ENCODE results near the gene CENPL.
"Not testable (repeated sequence)": the region's sequence is repeated elsewhere in the genome, so short reads cannot be mapped to it uniquely, and the experiment has no call there.

CENPL gene

GRCh38 chr1:173856014-173856413, 31.3 kb upstream of the CENPL start:
- Histone ChIP-seq H3K9me3 (ENCODE audit: control insufficient read depth in 1 of 2, low read length in 2 of 2) (no peaks in the 10 kb centered on the region), H3K36me3 (ENCODE audit: control insufficient read depth in 1 of 2, insufficient read depth in 2 of 2, low read length in 2 of 2) (peaks cover 19 to 23% of the 10 kb centered on the region in 2 donors), H3K4me3 (ENCODE audit: low read depth in 1 of 2, low read length in 2 of 2) (no peak overlapping the region), H3K27ac (ENCODE audit: low read length) (no peak overlapping the region), H3K4me1 (ENCODE audit: control insufficient read depth in 1 of 2, insufficient read depth in 2 of 2, low read length in 2 of 2) (no peaks in the 10 kb centered on the region), H3K27me3 (ENCODE audit: low read depth, low read length) (no peaks in the 10 kb centered on the region)

DNA sequence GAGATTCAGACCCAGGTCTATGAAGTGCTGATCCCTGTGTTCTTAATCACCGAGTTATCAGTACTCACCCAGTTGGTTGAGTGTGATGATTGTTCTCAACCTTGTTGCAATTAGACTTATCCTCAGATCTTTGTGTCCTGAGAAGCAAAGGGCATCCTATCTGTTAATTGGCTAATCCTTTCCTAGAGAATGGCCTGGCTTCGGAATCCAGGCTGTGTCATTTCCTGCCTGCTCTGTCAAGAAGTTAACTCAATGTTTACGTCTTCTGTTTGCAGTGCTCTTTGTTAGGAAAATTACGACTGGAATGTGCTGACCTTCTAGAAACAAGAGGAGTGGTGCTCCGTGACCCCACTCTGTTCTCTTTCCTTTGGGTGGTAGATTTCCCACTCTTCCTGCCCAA, 28.4 kb upstream of the CENPL start:
- Histone ChIP-seq H3K27me3 (ENCODE audit: low read depth, low read length) (no peaks in the 10 kb centered on the region), H3K9me3 (ENCODE audit: control insufficient read depth in 1 of 2, low read length in 2 of 2) (no peaks in the 10 kb centered on the region), H3K4me1 (ENCODE audit: control insufficient read depth in 1 of 2, insufficient read depth in 2 of 2, low read length in 2 of 2) (no peaks in the 10 kb centered on the region), H3K36me3 (ENCODE audit: control insufficient read depth in 1 of 2, insufficient read depth in 2 of 2, low read length in 2 of 2) (peaks cover 21 to 28% of the 10 kb centered on the region in 2 donors), H3K4me3 (ENCODE audit: low read depth in 1 of 2, low read length in 2 of 2) (no peak overlapping the region), H3K27ac (ENCODE audit: low read length) (no peak overlapping the region)

- Histone ChIP-seq H3K27me3 (ENCODE audit: low read depth, low read length) (no peaks in the 10 kb centered on the region), H3K27ac (ENCODE audit: low read length) (no peak overlapping the region), H3K4me1 (ENCODE audit: control insufficient read depth in 1 of 2, insufficient read depth in 2 of 2, low read length in 2 of 2) (no peaks in the 10 kb centered on the region), H3K9me3 (ENCODE audit: control insufficient read depth in 1 of 2, low read length in 2 of 2) (no peaks in the 10 kb centered on the region), H3K4me3 (ENCODE audit: low read depth in 1 of 2, low read length in 2 of 2) (no peak overlapping the region), H3K36me3 (ENCODE audit: control insufficient read depth in 1 of 2, insufficient read depth in 2 of 2, low read length in 2 of 2) (peaks cover 12 to 18% of the 10 kb centered on the region in 2 donors)
These were observed 27.4 kb upstream of the CENPL start for GRCh38 chr1:173852105-173852504.

GRCh38 chr1:173832748-173833147, 8.1 kb upstream of the CENPL start:
- Histone ChIP-seq H3K36me3 (ENCODE audit: control insufficient read depth in 1 of 2, insufficient read depth in 2 of 2, low read length in 2 of 2) (peaks cover 18 to 43% of the 10 kb centered on the region in 2 donors), H3K9me3 (ENCODE audit: control insufficient read depth in 1 of 2, low read length in 2 of 2) (no peaks in the 10 kb centered on the region), H3K4me1 (ENCODE audit: control insufficient read depth in 1 of 2, insufficient read depth in 2 of 2, low read length in 2 of 2) (no peaks in the 10 kb centered on the region), H3K4me3 (ENCODE audit: low read depth in 1 of 2, low read length in 2 of 2) (no peak overlapping the region), H3K27ac (ENCODE audit: low read length) (no peak overlapping the region), H3K27me3 (ENCODE audit: low read depth, low read length) (no peaks in the 10 kb centered on the region)

DNA sequence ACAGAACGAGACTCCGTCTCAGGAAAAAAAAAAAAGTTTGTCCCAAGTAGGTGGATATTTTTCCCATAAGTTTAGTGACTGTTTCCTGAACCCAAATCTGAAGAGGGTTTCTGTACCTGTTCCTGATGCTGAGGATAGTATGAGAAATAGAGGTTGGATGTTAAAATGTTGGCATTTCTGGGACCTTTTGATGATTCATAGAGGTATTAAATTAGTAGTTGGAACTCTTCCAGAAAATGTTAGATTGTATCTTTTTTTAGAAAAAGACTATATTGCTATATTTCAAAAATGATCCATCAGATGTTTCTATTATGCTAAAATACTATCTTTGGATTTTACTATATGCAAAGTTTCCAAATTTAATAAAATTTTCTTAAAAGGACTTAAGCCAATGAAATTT, 2.9 kb upstream of the CENPL start:
- Histone ChIP-seq H3K27ac (ENCODE audit: low read length) (no peak overlapping the region), H3K36me3 (ENCODE audit: control insufficient read depth in 1 of 2, insufficient read depth in 2 of 2, low read length in 2 of 2) (peaks cover 5 to 26% of the 10 kb centered on the region in 2 donors), H3K4me1 (ENCODE audit: control insufficient read depth in 1 of 2, insufficient read depth in 2 of 2, low read length in 2 of 2) (peaks cover 9 to 11% of the 10 kb centered on the region in 2 donors), H3K4me3 (ENCODE audit: low read depth in 1 of 2, low read length in 2 of 2) (no peak overlapping the region), H3K27me3 (ENCODE audit: low read depth, low read length) (no peaks in the 10 kb centered on the region), H3K9me3 (ENCODE audit: control insufficient read depth in 1 of 2, low read length in 2 of 2) (no peaks in the 10 kb centered on the region)

DNA sequence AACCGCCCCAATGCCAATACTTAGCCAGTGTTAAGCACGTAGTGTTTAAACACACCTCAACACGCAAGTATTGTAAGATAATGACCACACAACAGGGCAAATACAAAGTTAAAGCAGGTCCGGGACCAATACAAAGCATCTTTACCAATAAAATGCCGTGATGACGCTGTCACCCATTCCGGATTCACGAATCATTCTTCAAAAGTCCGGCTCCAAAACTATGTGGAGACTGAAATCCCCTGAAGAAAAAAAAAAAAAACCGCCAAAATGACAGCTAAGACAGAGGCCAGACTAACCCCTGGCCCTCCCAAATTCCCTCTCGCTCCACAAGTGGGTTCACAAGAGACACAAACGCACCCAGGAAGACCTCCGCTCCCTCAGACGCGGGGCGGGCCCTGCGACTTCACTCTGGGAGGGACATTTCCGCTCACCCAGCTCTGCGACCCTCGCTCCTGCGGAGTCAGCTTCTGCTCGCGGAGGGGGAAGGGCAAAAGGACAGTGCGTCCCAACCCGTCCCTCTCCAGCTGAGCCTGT, 835 bp downstream of the CENPL start:
- Histone ChIP-seq H3K36me3 (ENCODE audit: control insufficient read depth in 1 of 2, insufficient read depth in 2 of 2, low read length in 2 of 2) (peaks cover 0 to 9% of the 10 kb centered on the region in 2 donors), H3K4me3 (ENCODE audit: low read depth in 1 of 2, low read length in 2 of 2) (peak overlapping the region; percentile 84 to 96), H3K9me3 (ENCODE audit: control insufficient read depth in 1 of 2, low read length in 2 of 2) (no peaks in the 10 kb centered on the region), H3K27ac (ENCODE audit: low read length) (peak overlapping the region; percentile 90), H3K27me3 (ENCODE audit: low read depth, low read length) (no peaks in the 10 kb centered on the region), H3K4me1 (ENCODE audit: control insufficient read depth in 1 of 2, insufficient read depth in 2 of 2, low read length in 2 of 2) (peaks cover 9 to 11% of the 10 kb centered on the region in 2 donors)

DNA sequence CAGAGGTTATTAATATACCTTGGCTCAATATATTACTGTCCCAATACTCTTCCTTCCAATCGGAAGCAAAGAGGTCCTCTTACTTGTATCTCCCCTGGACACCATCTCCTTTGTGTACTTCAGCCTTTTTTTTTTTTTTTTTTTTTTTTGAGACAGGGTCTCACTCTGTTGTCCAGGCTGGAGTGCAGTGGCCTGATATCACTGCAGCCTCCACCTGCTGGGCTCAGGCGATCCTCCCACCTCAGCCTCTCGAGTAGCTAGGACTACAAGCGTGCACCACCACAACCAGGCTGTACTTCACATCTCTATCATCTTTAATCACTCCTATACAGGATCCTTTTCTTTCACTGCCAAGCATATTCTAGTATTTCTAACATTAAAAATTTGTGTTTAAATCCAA, 3.0 kb downstream of the CENPL start:
- peaks cover 9 to 11% of the 10 kb centered on the region in 2 donors for H3K4me1 ChIP-seq (ENCODE audit: control insufficient read depth in 1 of 2, insufficient read depth in 2 of 2, low read length in 2 of 2)
- peaks cover 0 to 9% of the 10 kb centered on the region in 2 donors for H3K36me3 ChIP-seq (ENCODE audit: control insufficient read depth in 1 of 2, insufficient read depth in 2 of 2, low read length in 2 of 2)
- H3K4me3 ChIP-seq (ENCODE audit: low read depth in 1 of 2, low read length in 2 of 2), result no peak overlapping the region
- H3K27ac ChIP-seq (ENCODE audit: low read length), result no peak overlapping the region
- H3K9me3 ChIP-seq (ENCODE audit: control insufficient read depth in 1 of 2, low read length in 2 of 2), result no peaks in the 10 kb centered on the region
- no peaks in the 10 kb centered on the region for H3K27me3 ChIP-seq (ENCODE audit: low read depth, low read length)

GRCh38 chr1:173818459-173818858, 6.2 kb downstream of the CENPL start:
- H3K27ac ChIP-seq (ENCODE audit: low read length), result no peak overlapping the region

DNA sequence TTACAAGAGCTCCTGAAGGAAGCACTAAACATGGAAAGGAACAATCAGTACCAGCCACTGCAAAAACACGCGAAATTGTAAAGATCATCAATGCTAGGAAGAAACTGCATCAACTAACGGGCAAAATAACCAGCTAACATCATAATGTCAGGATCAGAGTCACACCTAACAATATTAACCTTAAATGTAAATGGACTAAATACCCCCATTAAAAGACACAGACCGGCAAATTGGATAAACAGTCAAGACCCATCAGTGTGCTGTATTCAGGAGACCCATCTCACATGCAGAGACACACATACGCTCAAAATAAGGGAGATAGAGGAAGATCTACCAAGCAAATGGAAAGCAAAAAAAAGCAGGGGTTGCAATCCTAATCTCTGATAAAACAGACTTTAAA, 11.0 kb downstream of the CENPL start:
- H3K27me3 ChIP-seq (ENCODE audit: low read depth, low read length); H3K9me3 ChIP-seq (ENCODE audit: control insufficient read depth in 1 of 2, low read length in 2 of 2); H3K4me3 ChIP-seq (ENCODE audit: low read depth in 1 of 2, low read length in 2 of 2); H3K36me3 ChIP-seq (ENCODE audit: control insufficient read depth in 1 of 2, insufficient read depth in 2 of 2, low read length in 2 of 2); H3K27ac ChIP-seq (ENCODE audit: low read length); H3K4me1 ChIP-seq (ENCODE audit: control insufficient read depth in 1 of 2, insufficient read depth in 2 of 2, low read length in 2 of 2): not testable (repeated sequence)

More at GRCh38 chr1:173818459-173818858, 6.2 kb downstream of the CENPL start:
- Histone ChIP-seq H3K4me3 (ENCODE audit: low read depth in 1 of 2, low read length in 2 of 2) (no peak overlapping the region), H3K9me3 (ENCODE audit: control insufficient read depth in 1 of 2, low read length in 2 of 2) (no peaks in the 10 kb centered on the region), H3K4me1 (ENCODE audit: control insufficient read depth in 1 of 2, insufficient read depth in 2 of 2, low read length in 2 of 2) (peaks cover 5 to 6% of the 10 kb centered on the region in 2 donors), H3K36me3 (ENCODE audit: control insufficient read depth in 1 of 2, insufficient read depth in 2 of 2, low read length in 2 of 2) (no peaks in the 10 kb centered on the region), H3K27me3 (ENCODE audit: low read depth, low read length) (no peaks in the 10 kb centered on the region)

DNA sequence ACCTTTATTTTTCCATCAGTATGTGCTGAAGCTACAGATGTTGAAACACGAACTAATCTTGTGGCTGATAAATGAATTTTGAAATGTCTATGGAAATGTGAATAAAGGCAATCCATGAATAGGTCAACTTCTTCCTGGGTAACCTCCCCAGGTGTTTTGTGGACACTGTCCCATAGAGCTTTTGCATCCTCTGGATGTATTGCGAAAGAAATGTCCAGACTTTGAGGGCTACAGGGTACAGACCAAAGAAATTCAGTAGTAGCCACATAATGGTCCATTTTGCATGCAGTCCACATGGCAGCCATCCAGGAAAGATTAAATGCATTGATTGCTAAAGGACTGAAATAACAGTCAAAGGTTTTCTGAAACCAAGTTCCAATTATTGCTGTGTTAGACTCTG, 21.7 kb downstream of the CENPL start:
- Histone ChIP-seq H3K9me3 (ENCODE audit: control insufficient read depth in 1 of 2, low read length in 2 of 2) (no peaks in the 10 kb centered on the region), H3K36me3 (ENCODE audit: control insufficient read depth in 1 of 2, insufficient read depth in 2 of 2, low read length in 2 of 2) (peaks cover 4 to 19% of the 10 kb centered on the region in 2 donors), H3K27ac (ENCODE audit: low read length) (no peak overlapping the region), H3K4me3 (ENCODE audit: low read depth in 1 of 2, low read length in 2 of 2) (no peak overlapping the region), H3K27me3 (ENCODE audit: low read depth, low read length) (no peaks in the 10 kb centered on the region), H3K4me1 (ENCODE audit: control insufficient read depth in 1 of 2, insufficient read depth in 2 of 2, low read length in 2 of 2) (no peaks in the 10 kb centered on the region)

GRCh38 chr1:173799995-173800394, 24.7 kb downstream of the CENPL start:
- H3K9me3 ChIP-seq (ENCODE audit: control insufficient read depth in 1 of 2, low read length in 2 of 2); H3K4me1 ChIP-seq (ENCODE audit: control insufficient read depth in 1 of 2, insufficient read depth in 2 of 2, low read length in 2 of 2); H3K27ac ChIP-seq (ENCODE audit: low read length); H3K36me3 ChIP-seq (ENCODE audit: control insufficient read depth in 1 of 2, insufficient read depth in 2 of 2, low read length in 2 of 2); H3K4me3 ChIP-seq (ENCODE audit: low read depth in 1 of 2, low read length in 2 of 2); H3K27me3 ChIP-seq (ENCODE audit: low read depth, low read length): not testable (repeated sequence)

- Histone ChIP-seq H3K36me3 (ENCODE audit: control insufficient read depth in 1 of 2, insufficient read depth in 2 of 2, low read length in 2 of 2) (peaks cover 4 to 5% of the 10 kb centered on the region in 2 donors), H3K4me1 (ENCODE audit: control insufficient read depth in 1 of 2, insufficient read depth in 2 of 2, low read length in 2 of 2) (no peaks in the 10 kb centered on the region), H3K9me3 (ENCODE audit: control insufficient read depth in 1 of 2, low read length in 2 of 2) (no peaks in the 10 kb centered on the region), H3K27me3 (ENCODE audit: low read depth, low read length) (no peaks in the 10 kb centered on the region), H3K4me3 (ENCODE audit: low read depth in 1 of 2, low read length in 2 of 2) (no peak overlapping the region), H3K27ac (ENCODE audit: low read length) (no peak overlapping the region)
These were observed 26.6 kb downstream of the CENPL start for GRCh38 chr1:173798078-173798477.

Data from muscle layer of duodenum (tissue), 2 donors.